GM12801 (cell line): Measurements from ENCODE around the gene EFEMP1.

Experiments
- TF ChIP-seq, protein P1 (sequence below): IDR thresholded peaks from one replicate; pipeline ENCODE4 v1.5.1; 2011; ENCODE audit warnings: control low read depth; ENCODE audit not compliant: insufficient read length; ENCODE audit errors: extremely low read depth

The EFEMP1 gene

DNA sequence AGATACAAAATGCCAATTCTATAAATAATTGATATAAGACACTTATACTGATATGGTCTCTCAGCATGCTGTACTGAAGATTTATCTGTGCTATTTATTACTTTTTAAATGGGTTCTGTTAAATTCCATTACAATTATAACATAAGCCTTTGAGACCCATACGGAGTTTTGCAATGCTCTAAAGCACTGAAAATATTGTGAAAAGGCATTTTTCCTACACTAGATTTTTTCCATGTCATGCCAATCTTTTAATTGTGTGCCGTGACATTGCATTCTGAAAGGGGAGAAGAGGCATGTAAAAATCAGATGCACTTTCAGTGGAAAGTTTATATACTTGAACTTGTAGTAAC is 46.5 kb downstream of the EFEMP1 start:
- TF ChIP-seq, protein P1, sequence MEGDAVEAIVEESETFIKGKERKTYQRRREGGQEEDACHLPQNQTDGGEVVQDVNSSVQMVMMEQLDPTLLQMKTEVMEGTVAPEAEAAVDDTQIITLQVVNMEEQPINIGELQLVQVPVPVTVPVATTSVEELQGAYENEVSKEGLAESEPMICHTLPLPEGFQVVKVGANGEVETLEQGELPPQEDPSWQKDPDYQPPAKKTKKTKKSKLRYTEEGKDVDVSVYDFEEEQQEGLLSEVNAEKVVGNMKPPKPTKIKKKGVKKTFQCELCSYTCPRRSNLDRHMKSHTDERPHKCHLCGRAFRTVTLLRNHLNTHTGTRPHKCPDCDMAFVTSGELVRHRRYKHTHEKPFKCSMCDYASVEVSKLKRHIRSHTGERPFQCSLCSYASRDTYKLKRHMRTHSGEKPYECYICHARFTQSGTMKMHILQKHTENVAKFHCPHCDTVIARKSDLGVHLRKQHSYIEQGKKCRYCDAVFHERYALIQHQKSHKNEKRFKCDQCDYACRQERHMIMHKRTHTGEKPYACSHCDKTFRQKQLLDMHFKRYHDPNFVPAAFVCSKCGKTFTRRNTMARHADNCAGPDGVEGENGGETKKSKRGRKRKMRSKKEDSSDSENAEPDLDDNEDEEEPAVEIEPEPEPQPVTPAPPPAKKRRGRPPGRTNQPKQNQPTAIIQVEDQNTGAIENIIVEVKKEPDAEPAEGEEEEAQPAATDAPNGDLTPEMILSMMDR, result no peak

DNA sequence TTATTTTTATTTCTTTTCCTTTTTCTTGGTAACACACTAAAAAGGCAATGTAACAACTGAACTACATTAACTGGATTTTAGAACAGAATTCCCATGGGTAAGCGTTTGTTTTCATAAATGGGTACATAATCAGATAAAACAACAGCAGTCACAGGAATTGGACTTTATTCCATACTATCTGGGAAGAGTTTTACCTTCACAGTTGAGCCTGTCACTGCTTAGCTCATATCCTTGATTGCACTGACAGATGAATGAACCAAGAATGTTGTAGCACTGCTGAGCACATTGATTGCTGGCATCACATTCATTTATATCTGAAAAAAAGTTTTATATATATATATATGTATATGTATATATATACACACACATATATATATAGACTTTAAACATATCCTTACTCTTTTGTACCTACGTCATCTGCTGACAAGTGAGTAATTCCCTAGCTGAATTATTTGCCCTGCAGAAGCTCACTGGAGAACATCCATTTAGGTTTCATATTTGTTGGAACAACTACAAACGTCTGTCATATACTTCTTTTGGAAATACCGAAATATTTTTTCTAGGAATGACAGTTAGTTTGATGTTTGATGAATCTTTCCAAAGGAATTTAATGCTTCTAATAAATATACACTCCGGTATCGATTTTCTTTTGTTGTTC is 47.0 kb downstream of the EFEMP1 start:
- TF ChIP-seq, protein P1, result no peak

DNA sequence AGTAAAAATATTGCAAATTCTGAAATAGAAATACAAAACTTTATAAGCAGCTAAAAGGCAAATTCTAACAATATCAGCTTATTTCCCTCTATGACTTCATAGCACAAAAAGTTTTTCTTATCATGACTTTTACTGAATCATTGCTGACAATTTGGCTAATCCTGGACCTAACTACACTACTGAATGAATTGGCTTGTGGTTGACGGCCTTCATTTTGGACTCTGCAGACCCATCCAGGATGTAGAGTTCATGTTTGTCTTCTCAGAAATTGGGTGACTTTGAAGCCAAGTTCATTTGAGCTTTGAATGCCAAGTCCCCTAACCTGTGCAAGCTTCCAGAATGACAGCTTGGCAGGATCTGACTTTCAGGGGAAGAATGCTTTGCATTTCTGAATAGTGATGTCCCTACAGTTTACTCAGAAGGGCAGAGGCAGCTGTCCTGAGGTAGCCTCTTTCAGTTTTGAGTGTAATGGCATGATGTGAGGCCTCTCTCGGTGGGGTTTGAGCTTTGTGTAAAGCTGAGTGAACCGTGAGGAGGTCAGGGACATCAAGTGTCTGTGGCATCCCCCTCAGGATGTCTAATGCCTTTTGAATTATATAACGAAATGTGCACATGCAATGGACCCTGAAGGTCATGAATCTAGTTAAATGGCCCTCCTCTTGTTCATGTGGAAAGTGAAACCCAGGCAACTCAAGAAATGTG is 48.0 kb downstream of the EFEMP1 start:
- TF ChIP-seq, protein P1, result no peak

- TF ChIP-seq, protein P1, result no peak
These were observed 49.2 kb downstream of the EFEMP1 start for GRCh38 chr2:55874338-55874737.

DNA sequence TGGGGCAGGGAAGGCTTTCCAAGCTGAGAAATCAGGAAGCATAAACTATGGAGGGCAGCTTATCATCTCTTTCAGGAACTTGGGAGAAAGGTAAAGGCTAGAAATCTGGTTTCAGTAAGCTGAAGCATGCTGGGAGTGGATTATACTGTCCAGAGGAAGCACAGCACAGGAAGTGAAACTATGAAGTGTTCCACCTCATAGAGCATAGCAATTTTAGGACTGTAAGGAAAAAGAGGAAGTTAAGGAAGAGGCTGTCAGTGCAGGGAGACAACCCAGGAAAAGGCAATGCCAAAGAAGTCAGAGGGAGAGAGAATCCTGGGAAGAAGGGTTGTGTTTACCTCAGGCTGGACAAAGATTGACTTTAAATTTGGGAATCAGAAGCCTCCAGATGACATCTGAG is 51.9 kb downstream of the EFEMP1 start:
- TF ChIP-seq, protein P1, result no peak

GRCh38 chr2:55869637-55870325 is 53.8 kb downstream of the EFEMP1 start:
- TF ChIP-seq, protein P1, result no peak

DNA sequence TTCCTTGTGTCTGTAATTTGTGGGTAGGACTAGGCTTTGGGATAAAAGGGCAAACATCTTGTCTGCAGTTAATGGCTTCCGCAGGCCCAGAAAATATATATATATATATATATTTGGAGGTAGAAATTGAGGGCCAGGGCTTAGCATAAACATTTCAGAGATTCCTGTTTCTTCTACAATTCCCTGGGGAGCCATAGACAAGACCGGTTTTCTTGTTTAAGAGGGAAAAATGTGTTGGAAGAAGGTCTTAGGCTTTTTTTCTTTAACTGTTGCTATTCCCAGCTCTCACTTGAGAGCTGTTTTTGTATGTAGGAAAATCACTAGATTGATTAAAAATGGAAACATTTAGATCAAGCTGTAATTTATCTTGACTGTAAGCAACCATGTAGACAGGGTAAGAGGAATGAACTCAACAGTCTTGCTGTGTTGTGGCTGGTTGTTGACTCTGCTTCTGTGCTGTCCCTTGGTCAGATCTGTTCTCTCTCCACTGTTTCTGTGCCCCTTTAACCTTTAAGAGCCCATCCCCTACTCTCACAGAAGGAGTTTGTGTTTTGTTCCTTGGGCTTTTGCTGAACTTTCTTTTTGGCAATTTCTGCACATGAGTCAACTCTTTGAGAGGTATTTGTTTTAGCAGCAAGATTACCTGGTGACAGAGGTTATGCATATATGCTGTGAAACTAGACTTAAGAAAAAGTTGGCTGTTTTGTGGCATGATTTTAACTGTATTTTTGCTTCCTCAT is 58.3 kb downstream of the EFEMP1 start:
- TF ChIP-seq, protein P1, result no peak
